Activated CD8-positive, alpha-beta T cell treated with anti-CD3 and anti-CD28 coated beads for 36 hours (primary cell): ENCODE data around the gene CFAP221. TPM values are rescaled to one million over a fixed set of nuclear protein-coding genes. Genes with fewer than 3 reads are reported as not detected.

Experiments used
- ATAC-seq: fragments of 200-7000 bp; cut with Tn5 transposase; one replicate; pipeline ENCODE4 v1.10.0; 2021; ENCODE audit warnings: mild to moderate bottlenecking, moderate library complexity
- CTCF ChIA-PET: fragments of 350-600 bp; sonication (Branson Sonifier 250); formaldehyde crosslinking; loops from one replicate; lab custom pipeline; 2021; ENCODE audit warnings: antibody characterized with exemption; lab: Charles Lee
- POLR2A ChIA-PET: fragments of 350-600 bp; sonication (Branson Sonifier 250); formaldehyde crosslinking; loops from one replicate; lab custom pipeline; 2021; ENCODE audit warnings: antibody characterized with exemption; lab: Charles Lee
- DNase-seq: peaks from one replicate; pipeline ENCODE4 v3.0.0-alpha.2; 2020
- H3K27ac Mint-ChIP-seq: one replicate; pipeline ENCODE4 v1.8.0; 2021; ENCODE audit warnings: mild to moderate bottlenecking, mixed read lengths
- H3K27me3 Mint-ChIP-seq: one replicate; pipeline ENCODE4 v1.8.0; 2021; ENCODE audit warnings: mixed read lengths
- H3K36me3 Mint-ChIP-seq: one replicate; pipeline ENCODE4 v1.8.0; 2021; ENCODE audit warnings: low read depth, mixed read lengths
- H3K4me1 Mint-ChIP-seq: one replicate; pipeline ENCODE4 v1.8.0; 2021; ENCODE audit warnings: low read depth, mixed read lengths
- H3K4me3 Mint-ChIP-seq: one replicate; pipeline ENCODE4 v1.8.0; 2021; ENCODE audit warnings: mild to moderate bottlenecking, moderate library complexity, mixed read lengths
- H3K9me3 Mint-ChIP-seq: one replicate; pipeline ENCODE4 v1.8.0; 2021; ENCODE audit warnings: mixed read lengths
- intact Hi-C: fragments of 100-400 bp; cut with micrococcal nuclease; formaldehyde crosslinking; loops from one replicate; pipeline ENCODE4 v1.10.0; 2022
- total RNA-seq, 2 experiments: library from RNA; stranded (reverse); gene quantifications; one replicate each; pipeline ENCODE4 v1.2.3, GENCODE V29; 2021
- TF ChIP-seq, protein P1 (sequence below): fragments of 200-600 bp; IDR thresholded peaks from one replicate; pipeline ENCODE4 v1.8.0; 2022; ENCODE audit warnings: antibody characterized with exemption, mild to moderate bottlenecking

The CFAP221 gene
- total RNA-seq, 2 experiments from 2014 or later = not detected

DNA sequence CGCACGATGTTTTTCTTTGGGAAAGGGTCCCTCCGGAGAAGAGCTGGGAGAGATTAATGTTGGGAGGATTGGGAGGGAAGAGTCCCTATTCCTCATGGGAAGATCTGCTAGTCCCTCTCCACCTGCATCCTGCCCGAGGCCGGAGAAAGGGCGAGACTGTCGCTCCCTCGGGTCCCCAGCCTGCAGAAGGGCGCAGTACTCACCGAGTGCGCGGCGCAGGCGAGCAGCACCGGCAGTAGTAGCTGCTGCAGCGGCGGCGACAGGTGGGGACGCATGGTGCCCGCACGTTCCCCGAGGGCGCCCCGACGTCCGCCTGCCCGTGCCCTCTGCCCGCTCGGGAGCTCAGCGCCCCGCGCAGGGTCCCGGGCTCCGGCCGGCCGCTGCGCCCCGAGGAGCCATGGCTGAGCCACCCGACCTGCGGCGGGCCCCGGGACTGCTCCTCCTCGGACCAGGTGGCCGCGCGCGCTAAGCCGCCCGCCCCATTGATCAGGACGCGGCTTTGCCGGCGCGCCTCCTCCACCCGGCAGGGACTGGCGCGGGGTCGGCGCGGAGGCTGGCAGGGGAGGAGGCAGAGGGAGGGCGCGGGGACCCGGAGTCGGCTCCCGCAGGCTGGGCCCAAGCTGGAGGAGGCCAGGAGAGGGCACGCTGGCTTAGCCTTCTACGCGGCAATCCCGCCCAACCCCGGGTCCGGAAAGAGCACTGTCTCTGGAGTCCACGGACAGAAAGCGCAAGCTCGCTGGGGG lies 20.1 kb upstream of the CFAP221 start, which contains the start of gene SCTR:
Gene SCTR (minus strand): TSS at position 532 of the 743 bp plus-strand sequence. CDS start 257 bp downstream, at position 275.
- Mint-ChIP-seq H3K27me3 (peaks cover 38% of the 10 kb centered on the region), H3K4me1 (no peaks in the 10 kb centered on the region), H3K27ac (no peak within 1 kb of the TSS), H3K4me3 (no peak within 1 kb of the TSS), H3K9me3 (no peaks in the 10 kb centered on the region), H3K36me3 (no peaks in the 10 kb centered on the region)
- CTCF ChIA-PET = no interaction called here
- POLR2A ChIA-PET = no interaction called here
- no peak for DNase-seq
- ATAC-seq = no peak
- intact Hi-C loops = no loop called here
- TF ChIP-seq, protein P1, sequence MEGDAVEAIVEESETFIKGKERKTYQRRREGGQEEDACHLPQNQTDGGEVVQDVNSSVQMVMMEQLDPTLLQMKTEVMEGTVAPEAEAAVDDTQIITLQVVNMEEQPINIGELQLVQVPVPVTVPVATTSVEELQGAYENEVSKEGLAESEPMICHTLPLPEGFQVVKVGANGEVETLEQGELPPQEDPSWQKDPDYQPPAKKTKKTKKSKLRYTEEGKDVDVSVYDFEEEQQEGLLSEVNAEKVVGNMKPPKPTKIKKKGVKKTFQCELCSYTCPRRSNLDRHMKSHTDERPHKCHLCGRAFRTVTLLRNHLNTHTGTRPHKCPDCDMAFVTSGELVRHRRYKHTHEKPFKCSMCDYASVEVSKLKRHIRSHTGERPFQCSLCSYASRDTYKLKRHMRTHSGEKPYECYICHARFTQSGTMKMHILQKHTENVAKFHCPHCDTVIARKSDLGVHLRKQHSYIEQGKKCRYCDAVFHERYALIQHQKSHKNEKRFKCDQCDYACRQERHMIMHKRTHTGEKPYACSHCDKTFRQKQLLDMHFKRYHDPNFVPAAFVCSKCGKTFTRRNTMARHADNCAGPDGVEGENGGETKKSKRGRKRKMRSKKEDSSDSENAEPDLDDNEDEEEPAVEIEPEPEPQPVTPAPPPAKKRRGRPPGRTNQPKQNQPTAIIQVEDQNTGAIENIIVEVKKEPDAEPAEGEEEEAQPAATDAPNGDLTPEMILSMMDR = no peak

DNA sequence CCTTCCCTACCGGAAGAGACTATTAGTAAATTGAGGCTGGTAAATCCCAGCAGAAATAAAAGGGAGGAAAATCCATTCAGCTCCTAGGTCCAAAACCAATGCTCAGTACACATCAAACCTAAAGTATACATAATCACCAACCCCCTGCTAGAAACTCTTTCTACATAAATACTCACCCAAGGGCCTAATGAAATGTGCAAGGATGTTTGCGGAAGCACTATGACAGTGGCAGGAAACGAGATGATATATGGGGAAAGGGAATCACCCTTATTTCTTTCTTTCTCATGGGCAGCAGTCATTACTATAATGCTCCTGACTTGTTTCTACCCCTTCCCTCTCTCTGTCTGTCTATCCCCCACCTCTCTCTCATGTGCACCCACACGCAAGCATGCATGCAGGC lies 18.6 kb upstream of the CFAP221 start:
- H3K36me3 Mint-ChIP-seq = no peaks in the 10 kb centered on the region

DNA sequence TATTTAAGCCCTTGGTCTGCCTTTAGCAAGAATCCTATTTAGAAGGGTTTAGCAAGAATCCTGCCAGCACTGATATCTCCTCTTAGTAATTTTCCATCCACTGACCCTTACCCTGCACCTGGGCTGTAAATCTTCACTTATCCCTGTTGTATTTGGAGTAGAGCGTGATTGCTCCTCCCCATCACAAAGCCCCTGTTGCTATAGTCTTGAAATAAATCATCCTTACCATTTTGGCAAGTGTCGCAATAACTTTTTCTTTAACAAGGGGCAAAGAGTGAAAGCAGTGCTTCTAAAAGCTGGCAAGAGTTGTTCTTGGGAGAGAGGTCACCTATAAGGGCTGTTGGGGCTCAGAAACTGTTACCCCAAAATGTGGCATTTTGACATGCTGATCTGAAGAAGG lies 16.2 kb upstream of the CFAP221 start:
- H3K9me3 Mint-ChIP-seq = peaks cover 4% of the 10 kb centered on the region
- intact Hi-C loops = no loop called here
- H3K27me3 Mint-ChIP-seq = peaks cover 33% of the 10 kb centered on the region
- H3K36me3 Mint-ChIP-seq = no peaks in the 10 kb centered on the region
- no peak overlapping the region for H3K4me3 Mint-ChIP-seq
- ATAC-seq (no peak), DNase-seq (no peak)
- H3K4me1 Mint-ChIP-seq = no peaks in the 10 kb centered on the region
- TF ChIP-seq, protein P1 = no peak
- H3K27ac Mint-ChIP-seq = no peak overlapping the region
- ChIA-PET CTCF (interaction anchor here (1.3 kb wide), 1 partner anchor 10 kb away, joined by 5 read pairs; no protein-coding TSS in a partner anchor), POLR2A (no interaction called here)

More for the DNA sequence above, 18.6 kb upstream of the CFAP221 start:
- TF ChIP-seq, protein P1 = no peak
- Mint-ChIP-seq H3K4me1 (no peaks in the 10 kb centered on the region), H3K27me3 (peaks cover 38% of the 10 kb centered on the region), H3K9me3 (no peaks in the 10 kb centered on the region), H3K27ac (no peak overlapping the region), H3K4me3 (no peak overlapping the region)
- ATAC-seq (no peak), DNase-seq (no peak)
- ChIA-PET POLR2A (no interaction called here), CTCF (no interaction called here)
- intact Hi-C loops = no loop called here

DNA sequence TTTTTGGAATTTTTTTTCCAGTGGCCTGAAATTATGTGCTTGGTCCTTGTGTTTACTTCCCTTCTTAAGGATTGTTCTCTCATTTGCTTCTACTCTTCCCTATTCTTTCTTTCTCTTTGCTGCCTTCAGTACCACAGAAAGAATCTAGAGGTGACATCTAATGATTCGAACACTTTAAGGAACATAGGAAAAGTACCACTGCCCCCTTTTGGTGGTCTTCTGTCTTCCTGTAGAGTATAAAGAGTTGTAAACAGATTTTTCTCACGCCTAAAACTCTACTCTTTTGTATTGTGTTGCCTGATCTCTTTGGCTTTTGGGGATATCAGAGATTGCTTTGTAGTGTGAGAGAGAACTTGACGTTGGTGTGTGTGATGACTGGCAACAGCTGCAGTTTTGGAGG lies 13.0 kb upstream of the CFAP221 start:
- TF ChIP-seq, protein P1 = no peak
- peaks cover 13% of the 10 kb centered on the region for H3K27me3 Mint-ChIP-seq
- no peak for ATAC-seq

DNA sequence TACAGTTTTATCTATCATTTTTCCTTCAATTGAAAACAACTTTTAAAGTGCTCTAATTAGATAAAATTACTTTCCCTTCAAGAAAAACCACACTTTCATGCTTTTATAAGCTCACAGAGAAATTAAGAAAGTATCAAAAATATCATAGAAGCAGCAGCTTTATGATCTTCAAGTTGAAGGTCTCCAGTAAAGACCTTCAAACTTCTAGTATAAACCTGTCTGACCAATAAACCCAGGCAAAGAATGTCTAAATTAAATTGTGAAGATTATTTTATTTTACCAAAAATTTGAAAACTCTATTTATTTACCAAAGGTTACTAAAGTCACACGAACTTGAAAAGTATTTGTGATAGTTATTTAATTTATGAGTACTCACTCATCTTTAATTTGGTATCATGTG lies 10.7 kb upstream of the CFAP221 start:
- peaks cover 2% of the 10 kb centered on the region for H3K27me3 Mint-ChIP-seq
- no peak for DNase-seq

More for the DNA sequence above, 13.0 kb upstream of the CFAP221 start:
- Mint-ChIP-seq H3K9me3 (peaks cover 27% of the 10 kb centered on the region), H3K4me3 (no peak overlapping the region), H3K4me1 (no peaks in the 10 kb centered on the region), H3K27ac (no peak overlapping the region), H3K36me3 (no peaks in the 10 kb centered on the region)
- intact Hi-C loops = no loop called here
- CTCF ChIA-PET = no interaction called here
- POLR2A ChIA-PET = no interaction called here
- DNase-seq = no peak

More for the DNA sequence above, 10.7 kb upstream of the CFAP221 start:
- TF ChIP-seq, protein P1 = no peak
- no peaks in the 10 kb centered on the region for H3K36me3 Mint-ChIP-seq
- peaks cover 28% of the 10 kb centered on the region for H3K9me3 Mint-ChIP-seq
- no peak overlapping the region for H3K27ac Mint-ChIP-seq
- POLR2A ChIA-PET = no interaction called here
- ATAC-seq = no peak
- intact Hi-C loops = no loop called here
- no peak overlapping the region for H3K4me3 Mint-ChIP-seq
- CTCF ChIA-PET = no interaction called here
- H3K4me1 Mint-ChIP-seq = no peaks in the 10 kb centered on the region
